NB4 (cell line): ENCODE results near the gene C11orf98.

ENCODE experiments used
- POLR2A ChIP-seq: IDR thresholded peaks from 2 replicates; pipeline ENCODE4 v1.6.1; 2011; ENCODE audit warnings: mild to moderate bottlenecking; ENCODE audit not compliant: insufficient read length; ENCODE audit errors: extremely low read depth
- TF ChIP-seq, protein P1 (sequence below): IDR thresholded peaks from one replicate; pipeline ENCODE4 v1.5.1; 2012; ENCODE audit warnings: low read depth, low read length

DNA sequence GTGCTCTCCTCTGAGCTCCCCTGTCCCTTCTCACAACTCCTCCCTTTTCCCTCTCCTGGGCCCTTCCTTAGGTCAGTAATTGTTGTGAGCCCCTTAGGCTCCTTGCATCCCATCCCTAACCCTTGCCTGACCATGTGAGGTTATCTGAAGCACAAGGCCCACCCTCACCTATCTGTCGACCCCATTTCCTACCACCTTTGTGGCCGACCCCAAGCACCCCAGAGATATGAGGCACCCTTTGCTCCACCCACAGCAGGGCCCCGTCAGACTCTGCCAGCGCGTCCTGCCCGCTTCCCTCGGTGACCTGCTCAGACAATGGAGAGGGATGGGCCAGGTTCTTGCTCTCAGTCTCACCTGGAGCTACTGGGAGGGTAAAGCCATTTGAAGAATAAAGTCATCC, 43.8 kb upstream of the C11orf98 start:
- TF ChIP-seq, protein P1, sequence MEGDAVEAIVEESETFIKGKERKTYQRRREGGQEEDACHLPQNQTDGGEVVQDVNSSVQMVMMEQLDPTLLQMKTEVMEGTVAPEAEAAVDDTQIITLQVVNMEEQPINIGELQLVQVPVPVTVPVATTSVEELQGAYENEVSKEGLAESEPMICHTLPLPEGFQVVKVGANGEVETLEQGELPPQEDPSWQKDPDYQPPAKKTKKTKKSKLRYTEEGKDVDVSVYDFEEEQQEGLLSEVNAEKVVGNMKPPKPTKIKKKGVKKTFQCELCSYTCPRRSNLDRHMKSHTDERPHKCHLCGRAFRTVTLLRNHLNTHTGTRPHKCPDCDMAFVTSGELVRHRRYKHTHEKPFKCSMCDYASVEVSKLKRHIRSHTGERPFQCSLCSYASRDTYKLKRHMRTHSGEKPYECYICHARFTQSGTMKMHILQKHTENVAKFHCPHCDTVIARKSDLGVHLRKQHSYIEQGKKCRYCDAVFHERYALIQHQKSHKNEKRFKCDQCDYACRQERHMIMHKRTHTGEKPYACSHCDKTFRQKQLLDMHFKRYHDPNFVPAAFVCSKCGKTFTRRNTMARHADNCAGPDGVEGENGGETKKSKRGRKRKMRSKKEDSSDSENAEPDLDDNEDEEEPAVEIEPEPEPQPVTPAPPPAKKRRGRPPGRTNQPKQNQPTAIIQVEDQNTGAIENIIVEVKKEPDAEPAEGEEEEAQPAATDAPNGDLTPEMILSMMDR: no peak
- TF ChIP-seq POLR2A: no peak
